SK-N-MC (cell line): Measurements from ENCODE around the gene CSRP2.

Experiments used
- DNase-seq: peaks from one replicate; pipeline ENCODE4 v3.0.0-alpha.2; 2011; ENCODE audit warnings: low read depth, low spot score
- H3K27ac ChIP-seq: fragments of 200-600 bp; sonication (generic); 2 replicates; pipeline ENCODE4 v1.5.1; 2016; ENCODE audit warnings: mixed run types
- H3K36me3 ChIP-seq: fragments of 200-600 bp; sonication (generic); 2 replicates; pipeline ENCODE4 v1.6.1; 2017; ENCODE audit warnings: antibody characterized with exemption, low read length, mixed read lengths; ENCODE audit not compliant: insufficient read depth
- H3K4me3 ChIP-seq: fragments of 200-600 bp; sonication (generic); 2 replicates; pipeline ENCODE4 v1.5.1; 2016
- H3K9ac ChIP-seq: fragments of 200-600 bp; sonication (generic); 2 replicates; pipeline ENCODE4 v1.8.0; 2017; ENCODE audit warnings: mixed run types, mixed read lengths; ENCODE audit not compliant: insufficient read length
- H3K9me3 ChIP-seq: fragments of 200-600 bp; sonication (generic); 2 replicates; pipeline ENCODE4 v1.6.1; 2017; ENCODE audit warnings: low read depth, mild to moderate bottlenecking, antibody characterized with exemption, low read length, moderate library complexity, mixed read lengths
- EZH2 ChIP-seq: fragments of 200-600 bp; sonication (generic); IDR thresholded peaks from one replicate; pipeline ENCODE4 v1.6.1; 2017; ENCODE audit warnings: antibody characterized with exemption
- FOXP2 ChIP-seq: optimal IDR thresholded peaks from 2 replicates; pipeline ENCODE3; 2011; ENCODE audit warnings: mild to moderate bottlenecking, moderate library complexity; ENCODE audit not compliant: insufficient read depth; ENCODE audit errors: extremely low read length, control extremely low read depth
- POLR2AphosphoS5 ChIP-seq: IDR thresholded peaks from 2 replicates; pipeline ENCODE4 v1.6.1; 2012; ENCODE audit warnings: mild to moderate bottlenecking, low read depth, low read length, borderline replicate concordance

Gene CSRP2

GRCh38 chr12:76871082-76871481 lies 7.7 kb downstream of the CSRP2 start:
- H3K36me3 ChIP-seq = no peaks in the 10 kb centered on the region
- DNase-seq = no peak
- H3K9me3 ChIP-seq = no peaks in the 10 kb centered on the region
- H3K27ac ChIP-seq = no peak overlapping the region
- H3K4me3 ChIP-seq = no peak overlapping the region
- TF ChIP-seq FOXP2 (no peak), EZH2 (no peak), POLR2AphosphoS5 (no peak)
- H3K9ac ChIP-seq = no peak overlapping the region

- H3K9me3 ChIP-seq = no peaks in the 10 kb centered on the region
- H3K36me3 ChIP-seq = no peaks in the 10 kb centered on the region
- TF ChIP-seq EZH2 (no peak), POLR2AphosphoS5 (no peak), FOXP2 (no peak)
- no peak overlapping the region for H3K27ac ChIP-seq
- no peak for DNase-seq
- no peak overlapping the region for H3K9ac ChIP-seq
- no peak overlapping the region for H3K4me3 ChIP-seq
Observed at GRCh38 chr12:76866726-76867125, 12.1 kb downstream of the CSRP2 start.

- DNase-seq = no peak
- Histone ChIP-seq H3K9me3 (no peaks in the 10 kb centered on the region), H3K4me3 (no peak overlapping the region), H3K9ac (no peak overlapping the region), H3K27ac (no peak overlapping the region), H3K36me3 (no peaks in the 10 kb centered on the region)
- TF ChIP-seq POLR2AphosphoS5 = no peak
- TF ChIP-seq EZH2 = no peak
- no peak for TF ChIP-seq FOXP2
Observed at GRCh38 chr12:76866151-76866567, 12.7 kb downstream of the CSRP2 start.

- no peak for DNase-seq
- Histone ChIP-seq H3K9ac (no peak overlapping the region), H3K9me3 (no peaks in the 10 kb centered on the region), H3K36me3 (no peaks in the 10 kb centered on the region; the same call in 1 of the 2 replicates), H3K4me3 (no peak overlapping the region), H3K27ac (no peak overlapping the region)
- TF ChIP-seq POLR2AphosphoS5 (no peak), EZH2 (no peak), FOXP2 (no peak)
Observed at GRCh38 chr12:76864791-76865400, 13.9 kb downstream of the CSRP2 start.

- no peak overlapping the region for H3K9ac ChIP-seq
- H3K4me3 ChIP-seq = no peak overlapping the region
- H3K9me3 ChIP-seq = no peaks in the 10 kb centered on the region
- H3K36me3 ChIP-seq = no peaks in the 10 kb centered on the region; the same call in 1 of the 2 replicates
- no peak for DNase-seq
- no peak overlapping the region for H3K27ac ChIP-seq
- TF ChIP-seq POLR2AphosphoS5 = no peak
- TF ChIP-seq EZH2 = no peak
- TF ChIP-seq FOXP2 = no peak
Observed at GRCh38 chr12:76863837-76864236, 15.0 kb downstream of the CSRP2 start.

GRCh38 chr12:76863005-76863670 lies 15.7 kb downstream of the CSRP2 start:
- Histone ChIP-seq H3K27ac (no peak overlapping the region), H3K9ac (no peak overlapping the region), H3K9me3 (no peaks in the 10 kb centered on the region), H3K4me3 (no peak overlapping the region), H3K36me3 (no peaks in the 10 kb centered on the region; the same call in 1 of the 2 replicates)
- DNase-seq = no peak
- TF ChIP-seq EZH2 = no peak

GRCh38 chr12:76860256-76860655 lies 18.6 kb downstream of the CSRP2 start:
- H3K27ac ChIP-seq = no peak overlapping the region
- no peak overlapping the region for H3K9ac ChIP-seq
- H3K36me3 ChIP-seq = peaks cover 15% of the 10 kb centered on the region
- H3K4me3 ChIP-seq = no peak overlapping the region
- H3K9me3 ChIP-seq = no peaks in the 10 kb centered on the region
- TF ChIP-seq EZH2 (no peak), FOXP2 (no peak), POLR2AphosphoS5 (no peak)
- no peak for DNase-seq

GRCh38 chr12:76859611-76860010 lies 19.2 kb downstream of the CSRP2 start:
- Histone ChIP-seq H3K4me3 (no peak overlapping the region), H3K9me3 (no peaks in the 10 kb centered on the region), H3K9ac (no peak overlapping the region), H3K27ac (no peak overlapping the region), H3K36me3 (peaks cover 21% of the 10 kb centered on the region)
- no peak for TF ChIP-seq EZH2
- DNase-seq = no peak

- Histone ChIP-seq H3K27ac (no peak overlapping the region), H3K36me3 (peaks cover 27% of the 10 kb centered on the region), H3K9me3 (no peaks in the 10 kb centered on the region), H3K9ac (no peak overlapping the region), H3K4me3 (no peak overlapping the region)
- no peak for DNase-seq
- TF ChIP-seq FOXP2 (no peak), POLR2AphosphoS5 (no peak), EZH2 (no peak)
Observed at GRCh38 chr12:76856018-76856644, 22.7 kb downstream of the CSRP2 start.
